HPDE6-E6E7 (cell line): ENCODE results near the gene MRPL52.
"Not testable (repeated sequence)": the region's sequence is repeated elsewhere in the genome, so short reads cannot be mapped to it uniquely, and the experiment has no call there.

Experiments used
- DNase-seq: peaks from one replicate; pipeline ENCODE4 v3.0.0; 2011; ENCODE audit warnings: missing footprints; ENCODE audit errors: extremely low spot score

Gene MRPL52

DNA sequence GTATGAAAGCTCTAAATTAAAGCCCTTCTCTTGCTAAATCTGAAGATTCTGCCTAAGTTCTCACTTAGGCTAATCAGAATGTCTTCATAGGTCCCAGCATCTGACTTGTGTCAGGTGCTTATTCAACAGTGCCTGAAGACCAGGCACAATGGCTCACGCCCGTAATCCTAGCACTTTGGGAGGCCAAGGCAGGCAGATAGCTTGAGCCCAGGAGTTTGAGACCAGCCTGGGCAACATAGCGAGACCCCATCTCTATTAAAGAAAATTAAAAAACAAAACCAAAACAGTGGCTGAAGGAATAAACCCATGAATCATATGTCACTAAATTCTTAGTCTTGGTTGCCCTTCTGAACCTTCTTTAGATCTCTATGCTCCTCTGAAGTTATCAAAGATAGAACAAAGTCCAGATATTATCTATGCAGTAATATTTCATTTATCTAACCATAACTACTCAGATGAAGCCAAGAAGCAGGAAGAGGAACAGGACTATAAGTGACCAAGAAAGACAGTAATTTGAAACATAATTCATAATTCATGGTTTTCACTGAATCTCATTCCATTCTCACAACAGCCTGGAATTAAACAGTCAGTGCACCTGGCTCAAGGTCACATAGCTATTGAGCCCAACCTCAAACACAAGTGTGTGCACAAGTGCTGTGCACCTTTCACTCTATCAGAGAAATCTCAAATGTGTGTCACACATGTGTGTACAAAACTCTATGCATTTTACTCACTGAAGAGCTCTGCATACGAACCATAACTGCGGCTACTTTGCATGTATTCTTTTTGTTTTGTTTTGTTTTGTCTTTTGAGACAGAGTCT is 21.1 kb upstream of the MRPL52 start:
- no peak for DNase-seq

DNA sequence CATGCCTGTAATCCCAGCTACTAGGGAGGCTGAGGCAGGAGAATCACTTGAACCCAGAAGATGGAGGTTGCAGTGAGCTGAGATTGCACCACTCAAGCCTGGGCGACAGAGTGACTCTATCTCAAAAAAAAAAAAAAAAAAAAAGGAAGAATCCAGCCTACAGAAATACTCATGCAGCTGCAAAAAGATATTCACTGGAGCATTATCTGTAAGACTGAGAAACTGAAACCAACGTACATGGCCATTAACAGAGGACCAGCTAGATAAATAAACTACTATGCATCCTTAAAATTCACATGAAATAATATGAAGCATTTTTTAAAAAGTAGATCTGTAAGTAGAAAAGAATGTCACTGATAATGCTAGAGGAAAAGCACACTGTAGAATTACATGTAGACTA is 18.0 kb upstream of the MRPL52 start:
- DNase-seq: no peak

DNA sequence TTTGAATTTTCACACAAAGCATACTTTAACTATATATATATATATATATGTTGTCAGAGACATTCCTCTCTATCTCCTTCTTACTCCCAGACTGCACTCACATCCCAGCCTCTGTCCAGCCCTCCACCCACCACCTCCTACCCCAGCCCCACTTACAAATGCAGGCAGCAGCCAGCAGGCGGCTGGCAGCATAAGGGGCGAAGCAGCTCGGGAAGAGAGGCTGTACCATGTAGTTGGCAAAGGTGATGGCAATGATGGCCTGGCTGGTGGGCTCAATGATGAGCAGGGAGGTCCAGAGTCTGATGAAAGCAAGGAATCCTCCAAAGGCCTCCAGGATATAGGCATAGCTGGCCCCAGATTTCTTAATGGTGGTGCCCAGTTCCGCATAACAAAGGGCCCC is 16.9 kb upstream of the MRPL52 start:
- DNase-seq: no peak

DNA sequence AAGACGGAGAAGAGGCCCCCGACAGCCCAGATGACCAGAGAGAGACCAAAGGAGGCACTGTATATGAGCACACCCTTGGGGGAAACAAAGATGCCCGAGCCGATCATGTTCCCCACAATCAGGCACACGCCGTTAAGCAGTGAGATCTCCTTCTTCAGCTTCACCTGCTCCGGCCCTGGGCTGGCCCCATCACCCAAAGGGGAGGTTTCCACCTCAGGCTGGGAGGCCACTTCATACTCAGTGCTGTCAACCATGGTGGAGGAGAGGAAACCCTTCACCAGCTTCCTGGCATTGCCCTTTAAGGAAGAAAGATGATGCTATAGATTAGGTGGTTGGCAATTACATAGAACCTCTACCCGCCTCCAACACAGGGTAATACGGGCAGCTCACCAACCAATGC is 16.5 kb upstream of the MRPL52 start:
- DNase-seq: no peak

DNA sequence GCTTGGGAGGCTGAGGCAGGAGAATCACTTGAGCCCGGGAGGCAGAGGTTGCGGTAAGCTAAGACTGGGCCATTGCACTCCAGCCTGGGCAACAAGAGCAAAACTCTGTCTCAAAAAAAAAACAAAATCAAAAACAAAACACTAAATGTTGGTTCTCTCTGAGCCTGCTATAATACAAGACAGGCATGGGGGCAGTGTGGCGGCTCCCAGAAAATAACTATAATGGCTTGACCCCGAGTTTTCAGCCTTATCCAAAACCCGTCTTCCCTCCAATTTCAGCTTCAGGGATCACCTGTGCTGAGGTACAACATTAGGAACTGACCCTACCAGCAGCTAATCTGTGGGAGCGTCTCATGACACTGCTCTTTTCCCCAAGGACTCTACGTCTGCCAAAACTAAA is 15.3 kb upstream of the MRPL52 start:
- no peak for DNase-seq

DNA sequence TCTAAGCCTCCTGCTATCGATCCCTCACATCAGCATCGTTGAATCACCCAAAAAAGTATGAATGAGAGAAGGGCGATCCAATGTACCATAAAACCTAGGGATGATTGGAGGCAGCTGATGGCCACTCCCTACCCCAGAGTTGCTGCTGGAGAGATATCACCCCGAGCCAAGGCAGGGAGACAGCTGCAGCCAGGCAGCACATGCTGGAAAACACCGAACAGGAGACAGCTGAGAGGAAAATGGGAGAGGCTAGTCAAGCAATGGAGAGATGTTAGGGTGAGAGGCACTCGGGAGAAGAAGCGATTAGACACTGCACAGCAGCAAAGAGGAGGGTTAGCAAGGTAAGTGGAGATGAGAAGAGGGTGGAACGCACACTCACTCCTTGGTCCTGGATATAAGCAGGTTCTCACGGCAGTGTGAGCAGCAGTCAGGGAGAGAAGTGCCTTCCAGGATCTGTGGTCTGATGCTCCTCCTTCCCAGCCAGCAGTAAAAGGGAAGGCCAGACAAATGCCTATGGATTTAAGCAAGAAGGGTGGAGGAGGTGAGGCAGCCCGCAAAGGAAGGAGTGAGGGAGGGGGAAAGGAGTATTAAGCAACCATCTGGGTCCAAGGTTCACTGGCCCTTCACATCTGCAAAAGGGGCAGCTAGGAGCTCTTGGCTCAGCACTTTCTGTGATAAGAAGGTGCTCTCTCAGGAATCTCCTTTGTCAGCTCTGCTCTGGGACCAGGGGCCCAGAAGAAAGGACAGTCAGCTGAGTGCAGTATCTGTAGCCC is 14.6 kb upstream of the MRPL52 start, which contains the start of gene SLC7A7:
Gene SLC7A7 (minus strand): TSS at position 495 of the 773 bp plus-strand sequence. CDS start 2,037 bp downstream, outside the sequence.
- no peak for DNase-seq

DNA sequence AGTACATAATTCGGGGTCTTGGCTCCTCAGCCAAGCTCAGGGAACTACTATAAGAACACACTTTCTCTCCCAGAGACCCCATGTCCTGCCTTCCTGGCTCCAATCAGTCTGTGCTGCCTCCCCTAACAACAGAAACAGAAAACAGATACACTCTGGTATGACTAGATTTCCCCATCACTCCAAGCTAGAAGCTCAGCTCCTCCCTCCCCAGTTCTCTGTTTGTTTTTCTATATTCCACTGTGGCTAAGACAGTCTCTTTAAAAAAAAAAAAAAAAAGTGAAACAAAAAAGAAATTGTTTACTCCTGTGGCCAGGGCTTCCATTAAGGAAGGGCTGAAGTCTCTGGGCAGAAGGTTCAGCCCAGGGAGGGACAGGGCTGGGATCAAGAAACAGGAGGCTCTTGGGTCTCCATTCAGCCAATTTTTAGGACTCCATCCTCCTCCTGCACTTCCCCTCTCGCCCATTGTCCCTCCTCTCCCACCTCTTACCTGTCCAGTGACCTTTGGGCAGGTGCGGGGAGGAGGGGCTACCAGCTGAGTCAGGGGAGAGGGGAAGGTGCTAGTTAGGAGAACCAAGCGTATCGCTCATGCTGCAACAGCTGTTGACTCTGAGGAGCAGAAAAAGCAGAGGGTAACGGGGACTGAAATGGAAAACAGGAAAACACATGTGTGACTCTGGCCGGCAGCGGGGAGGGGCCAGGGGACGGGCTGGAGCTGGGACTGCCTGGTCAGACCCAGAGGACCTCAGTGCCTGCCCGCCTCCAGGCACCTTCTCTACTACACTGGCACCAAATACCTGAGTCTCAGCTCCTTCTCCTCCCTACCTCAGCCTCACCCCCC is 10.3 kb upstream of the MRPL52 start:
- no peak for DNase-seq

DNA sequence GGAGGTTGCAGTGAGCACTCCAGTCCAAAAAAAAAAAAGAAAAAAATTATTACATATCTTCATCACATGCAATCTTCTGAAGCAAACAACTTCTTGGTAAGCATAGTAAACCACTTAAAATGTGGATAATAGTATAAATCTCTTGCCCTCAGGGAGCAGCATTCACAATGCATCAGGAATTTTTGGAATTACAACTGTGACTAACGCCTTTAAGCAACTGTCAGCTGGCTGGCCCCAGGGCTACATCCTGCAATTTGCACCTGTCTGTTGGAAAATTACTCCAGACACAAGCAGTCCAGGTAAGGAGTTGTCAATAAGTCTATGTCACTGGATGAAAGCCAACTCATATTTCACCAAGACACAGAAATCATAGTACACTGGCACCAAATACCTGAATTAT is 9.0 kb upstream of the MRPL52 start:
- no peak for DNase-seq

DNA sequence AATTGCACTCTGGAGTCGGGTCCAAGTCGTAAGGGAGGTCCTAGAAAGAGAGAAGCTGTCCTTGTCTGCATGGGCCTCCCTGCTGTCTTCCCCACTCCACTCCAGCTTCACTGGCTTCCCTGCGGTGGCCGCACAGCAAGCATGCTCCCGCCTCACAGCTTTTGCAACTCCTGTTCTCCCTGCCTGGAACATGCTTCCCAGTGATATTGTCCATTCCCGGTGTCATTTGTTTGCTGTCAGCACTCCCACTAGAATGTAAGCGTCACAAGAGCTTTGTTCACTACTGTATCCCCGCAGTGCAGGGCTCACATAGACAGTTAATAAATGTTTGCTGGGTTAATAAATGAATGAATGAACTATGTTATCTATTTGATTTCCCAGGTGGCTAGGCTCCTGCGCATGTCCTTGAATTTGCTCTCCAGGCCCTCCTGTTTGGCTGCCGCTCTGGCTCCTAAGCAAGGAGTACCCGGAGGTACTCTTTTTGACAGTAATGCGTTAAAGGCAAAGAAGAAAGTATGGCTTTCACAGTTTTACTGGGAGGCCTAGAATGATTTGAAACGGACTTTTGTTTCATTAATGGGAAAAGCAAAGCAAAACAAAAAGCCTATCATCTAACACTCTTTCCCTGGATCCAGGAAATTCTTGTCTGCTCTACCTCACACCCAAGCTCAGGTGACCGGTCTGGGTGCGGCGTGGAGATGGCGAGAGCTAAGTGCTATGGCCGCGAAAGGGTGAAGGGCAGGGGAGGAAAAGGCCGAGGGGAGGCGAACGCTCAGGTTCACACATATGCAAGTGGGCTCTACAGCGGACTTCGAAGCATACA is 8.3 kb upstream of the MRPL52 start:
- no peak for DNase-seq

DNA sequence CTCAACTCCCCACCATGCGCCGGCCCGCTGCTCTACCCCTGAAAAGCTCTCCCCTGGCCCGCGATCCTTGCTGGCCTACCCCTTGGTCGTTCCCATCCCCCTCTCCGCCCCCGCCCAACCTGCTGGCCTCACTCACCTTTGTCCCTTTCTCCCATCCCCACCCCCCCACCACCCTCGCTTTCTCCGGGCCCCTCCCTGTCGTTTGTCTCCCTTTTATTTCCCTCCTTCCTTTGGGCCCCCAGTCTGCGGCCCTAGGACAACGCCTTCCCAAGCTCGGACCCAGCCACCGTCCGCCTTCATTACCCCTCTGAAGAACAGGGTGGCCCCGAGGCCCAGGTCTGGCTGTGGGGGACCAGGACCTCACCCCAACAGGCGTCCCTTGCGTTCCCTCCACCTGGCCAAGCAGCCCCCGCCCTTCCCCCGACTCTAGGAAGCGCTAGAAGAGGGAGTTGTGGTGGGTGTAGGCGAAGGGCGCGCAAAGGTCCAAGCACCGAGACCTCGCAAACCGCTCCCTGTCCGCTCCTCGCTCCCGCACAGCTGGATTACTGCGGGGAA is 7.6 kb upstream of the MRPL52 start:
- no peak for DNase-seq

DNA sequence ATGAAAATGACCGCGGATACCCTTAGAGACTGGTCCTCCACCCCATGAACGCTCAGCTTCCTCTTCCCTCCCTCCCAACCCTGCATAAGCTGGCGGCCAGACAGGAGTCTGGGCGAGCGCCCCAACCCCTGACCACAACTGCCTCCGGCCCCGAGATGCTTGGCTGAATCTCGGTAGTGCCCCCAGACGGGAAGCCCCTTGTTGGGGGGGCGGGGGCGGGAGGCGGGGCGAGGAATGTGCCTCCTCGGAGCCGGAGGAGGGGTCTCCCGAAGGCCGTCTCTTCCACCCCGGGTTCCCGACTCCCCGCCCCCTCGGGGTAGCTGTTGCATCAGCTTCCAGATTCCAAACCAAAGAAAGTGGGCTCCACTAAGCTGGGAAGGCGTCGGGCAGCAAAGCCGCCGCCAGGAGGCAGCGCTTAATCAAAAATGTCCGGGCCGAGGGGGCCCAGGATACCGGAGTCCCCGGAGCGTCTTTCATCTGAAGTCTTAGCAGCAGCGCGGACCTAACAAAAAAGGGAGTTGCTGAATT is 7.1 kb upstream of the MRPL52 start:
- no peak for DNase-seq

DNA sequence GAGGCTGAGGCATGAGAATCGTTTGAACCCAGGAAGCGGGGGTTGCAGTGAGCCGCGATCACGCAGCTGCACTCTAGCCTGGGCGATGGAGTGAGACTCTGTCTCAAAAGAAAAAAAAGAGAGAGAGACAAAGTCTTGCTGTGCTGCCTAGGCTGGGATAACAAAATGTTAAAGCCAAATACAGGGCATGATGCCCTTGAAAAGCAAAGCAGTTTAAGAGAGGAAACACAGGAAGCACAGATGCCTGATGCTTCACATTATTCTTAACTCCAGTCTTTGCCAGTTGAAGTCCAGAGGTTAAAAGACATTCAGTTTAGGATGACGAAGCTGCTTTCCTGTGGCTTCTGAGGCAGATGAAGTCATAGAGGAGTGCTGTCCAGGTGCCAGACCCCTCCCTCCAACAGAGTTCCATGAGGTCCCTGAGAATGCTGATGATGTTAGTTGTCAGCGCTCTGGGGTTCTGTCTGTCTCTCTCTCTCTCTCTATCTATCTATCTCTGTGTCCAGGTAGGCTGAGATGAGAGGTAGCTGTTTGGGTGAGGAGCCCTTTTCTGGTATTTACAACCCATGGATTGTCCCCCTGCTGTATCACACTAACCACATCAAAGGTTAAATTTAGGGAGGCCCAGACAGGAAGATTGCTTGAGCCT is 4.9 kb upstream of the MRPL52 start:
- DNase-seq: no peak

DNA sequence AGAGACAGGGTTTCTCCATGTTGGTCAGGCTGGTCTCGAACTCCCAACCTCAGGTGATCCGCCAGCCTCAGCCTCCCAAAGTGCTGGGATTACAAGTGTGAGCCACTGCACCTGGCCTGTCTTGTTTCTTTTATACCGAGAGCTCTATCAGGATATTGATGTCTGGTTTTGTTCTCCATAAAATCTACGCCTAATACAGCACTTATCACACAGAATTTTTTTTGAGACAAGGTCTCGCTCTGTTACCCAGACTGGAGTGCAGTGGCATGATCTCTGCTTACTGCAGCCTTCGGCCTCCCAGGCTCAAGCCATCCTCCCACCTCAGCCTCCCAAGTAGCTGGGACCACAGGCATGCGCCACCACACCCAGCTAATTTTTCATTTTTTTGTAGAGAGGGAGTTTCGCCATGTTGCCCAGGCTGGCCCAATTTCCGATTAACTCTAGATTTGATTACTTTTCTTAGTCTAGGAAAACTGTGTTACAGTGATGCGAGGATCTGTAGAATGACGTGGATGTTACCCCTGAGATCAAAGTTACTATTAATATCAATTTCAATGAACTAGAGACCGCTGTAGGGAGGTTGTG is 519 bp upstream of the MRPL52 start:
- not testable (repeated sequence) for DNase-seq

DNA sequence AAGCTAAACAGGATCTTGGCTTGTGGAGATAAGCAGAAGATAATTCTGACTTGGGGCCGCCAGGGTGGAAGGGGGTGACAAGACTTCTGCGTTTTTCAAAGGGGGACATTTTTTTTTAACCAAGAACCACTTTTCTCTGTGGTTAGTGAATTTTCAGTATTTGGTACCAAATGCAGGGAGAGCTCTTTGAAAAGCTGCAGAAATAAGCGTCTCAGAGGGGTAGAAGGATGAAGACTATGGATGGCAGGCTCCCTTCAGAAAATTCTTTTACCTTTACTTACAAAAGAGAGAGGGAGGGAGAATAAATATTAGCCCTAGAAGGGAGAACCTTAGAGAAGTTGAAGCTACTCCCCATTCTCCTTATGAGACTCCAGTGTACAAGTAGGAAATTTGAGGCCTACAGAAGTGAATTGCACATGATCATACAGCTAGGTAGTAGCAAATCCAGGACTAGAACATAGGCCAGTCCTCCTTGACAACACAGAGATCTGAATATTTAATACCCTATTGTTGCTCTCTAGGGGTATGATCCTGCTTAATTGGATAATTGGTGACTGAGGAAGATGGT is 840 bp downstream of the MRPL52 start:
- no peak for DNase-seq

DNA sequence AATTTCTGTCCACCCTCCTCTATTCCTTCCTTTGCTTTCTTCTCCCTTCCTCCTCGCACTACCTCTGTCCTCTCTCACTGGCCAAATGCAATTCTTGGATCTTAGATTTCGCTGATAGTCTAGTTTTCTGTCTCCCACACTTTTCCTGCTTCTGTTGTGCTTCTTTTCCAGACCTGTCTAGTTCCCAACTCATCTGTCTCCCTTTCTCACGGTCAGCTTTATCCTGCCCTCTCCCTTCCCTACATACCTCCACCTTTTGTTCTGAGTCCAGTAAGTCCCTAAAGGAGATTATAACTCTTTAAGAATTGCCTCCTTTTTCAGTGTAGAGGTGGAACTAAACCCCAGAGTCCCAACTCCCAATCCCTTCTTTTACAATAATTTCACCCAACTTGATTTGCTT is 5.8 kb downstream of the MRPL52 start:
- DNase-seq: no peak

DNA sequence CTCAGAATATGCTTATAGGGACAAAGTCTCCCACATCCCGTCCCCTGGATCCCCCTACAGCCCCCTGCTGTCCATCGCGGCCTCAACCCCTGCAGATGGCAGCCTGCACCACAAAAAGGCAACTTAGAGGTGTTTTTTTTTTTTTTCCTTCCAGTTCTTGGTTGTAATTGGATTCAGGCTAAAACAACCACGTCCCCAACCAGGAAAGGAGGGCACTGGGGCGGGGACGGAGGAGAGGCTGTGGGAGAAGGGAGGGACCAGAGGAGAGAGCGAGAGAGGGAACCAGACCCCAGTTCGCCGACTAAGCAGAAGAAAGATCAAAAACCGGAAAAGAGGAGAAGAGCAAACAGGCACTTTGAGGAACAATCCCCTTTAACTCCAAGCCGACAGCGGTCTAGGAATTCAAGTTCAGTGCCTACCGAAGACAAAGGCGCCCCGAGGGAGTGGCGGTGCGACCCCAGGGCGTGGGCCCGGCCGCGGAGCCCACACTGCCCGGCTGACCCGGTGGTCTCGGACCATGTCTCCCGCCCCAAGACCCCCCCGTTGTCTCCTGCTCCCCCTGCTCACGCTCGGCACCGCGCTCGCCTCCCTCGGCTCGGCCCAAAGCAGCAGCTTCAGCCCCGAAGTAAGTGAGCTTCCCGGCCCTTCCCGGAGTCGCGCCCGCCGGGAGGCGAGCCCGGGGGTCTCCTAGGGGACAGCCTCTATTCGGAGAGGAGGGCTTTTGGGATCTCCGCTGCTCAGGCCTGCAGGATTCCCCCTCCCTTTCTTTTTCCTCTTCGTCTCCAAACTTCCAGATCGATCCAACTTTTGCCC is 6.8 kb downstream of the MRPL52 start, which contains the start of gene MMP14:
Gene MMP14 (plus strand): TSS at position 285 of the 813 bp plus-strand sequence. CDS start 233 bp downstream, at position 518.
- no peak for DNase-seq

DNA sequence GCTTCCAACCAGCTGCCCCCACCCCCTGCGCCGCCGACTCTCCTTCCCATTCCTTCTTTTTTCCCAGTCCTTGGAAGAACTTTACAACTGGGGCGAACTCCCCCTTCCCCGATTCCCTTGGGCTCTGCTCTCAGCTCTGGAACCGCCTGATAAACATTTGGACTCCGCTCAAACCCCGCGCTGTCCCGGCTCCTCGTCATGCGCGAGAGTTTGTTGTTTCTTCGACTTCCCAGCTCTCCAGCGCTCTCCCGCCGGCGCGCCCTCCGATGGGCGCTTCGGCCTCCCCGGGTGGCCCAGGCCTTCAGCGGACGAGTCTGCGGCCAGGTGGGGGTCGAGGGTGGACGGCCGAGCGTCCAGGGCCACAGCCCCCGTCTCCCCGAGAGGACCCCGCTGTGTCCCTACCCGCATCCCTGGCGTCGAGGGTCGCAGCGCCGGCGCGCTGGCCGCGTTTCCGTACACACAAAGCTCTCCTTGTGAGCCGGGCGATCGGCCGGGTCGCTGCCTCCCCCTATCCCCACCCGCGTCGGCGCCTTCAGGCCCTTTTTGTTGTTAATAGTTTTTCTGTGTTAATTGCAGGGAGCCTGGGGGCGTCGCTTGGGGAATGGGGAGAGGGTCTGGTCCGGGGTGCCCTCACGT is 7.5 kb downstream of the MRPL52 start:
- DNase-seq: no peak
